Neural crest cell (in vitro differentiated cells): ENCODE results near the gene TCERG1. TPM values are rescaled to one million over a fixed set of nuclear protein-coding genes. Genes with fewer than 3 reads are reported as not detected.

Experiments
- DNase-seq: peaks from one replicate; pipeline ENCODE4 v3.0.0; 2021; ENCODE audit warnings: low read depth, mixed read lengths, low spot score
- H3K27ac Mint-ChIP-seq: one replicate; pipeline ENCODE4 v1.8.0; 2021; ENCODE audit warnings: mild to moderate bottlenecking, mixed read lengths; ENCODE audit not compliant: unreplicated experiment
- H3K27me3 Mint-ChIP-seq: 2 replicates; pipeline ENCODE4 v1.8.0; 2021; ENCODE audit warnings: low read depth, mild to moderate bottlenecking, mixed read lengths
- H3K36me3 Mint-ChIP-seq: 2 replicates; pipeline ENCODE4 v1.8.0; 2021; ENCODE audit warnings: low read depth, mild to moderate bottlenecking, mixed read lengths
- H3K4me1 Mint-ChIP-seq: 2 replicates; pipeline ENCODE4 v1.8.0; 2021; ENCODE audit warnings: mixed read lengths
- H3K4me3 Mint-ChIP-seq: one replicate; pipeline ENCODE4 v1.8.0; 2021; ENCODE audit warnings: mild to moderate bottlenecking, mixed read lengths
- H3K9me3 Mint-ChIP-seq: 2 replicates; pipeline ENCODE4 v1.8.0; 2021; ENCODE audit warnings: mixed read lengths
- total RNA-seq: library from RNA; stranded (reverse); gene quantifications from 2 replicates; pipeline ENCODE4 v1.2.1, GENCODE V29; 2021
- TF ChIP-seq, protein P1 (sequence below): fragments of 200-600 bp; sonication (generic); conservative IDR thresholded peaks from 2 replicates; pipeline ENCODE4 v1.5.0; 2021; ENCODE audit warnings: antibody characterized with exemption, mild to moderate bottlenecking

TCERG1 gene
- total RNA-seq, 1 donor from 2014 or later = 143 TPM

DNA sequence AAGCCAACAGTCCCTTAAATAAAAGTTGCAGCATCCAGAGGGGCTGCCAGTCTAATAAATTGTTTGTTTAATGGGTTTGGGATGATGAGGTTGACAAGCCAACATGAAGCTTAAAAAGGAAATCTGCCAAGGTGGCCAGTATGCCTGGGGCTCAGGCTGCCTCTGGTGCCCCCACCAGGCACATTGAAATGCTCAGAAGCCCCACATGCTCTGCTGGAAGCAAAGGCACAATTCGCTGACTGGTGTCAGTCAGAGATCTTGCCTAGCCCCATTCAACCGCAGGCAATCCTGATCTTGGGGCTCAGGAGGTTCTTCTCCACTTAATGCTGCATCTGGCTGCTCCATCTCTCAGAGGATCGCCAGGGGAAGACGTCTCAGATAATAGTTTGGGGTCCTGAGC, 44.2 kb upstream of the TCERG1 start:
- TF ChIP-seq, protein P1, sequence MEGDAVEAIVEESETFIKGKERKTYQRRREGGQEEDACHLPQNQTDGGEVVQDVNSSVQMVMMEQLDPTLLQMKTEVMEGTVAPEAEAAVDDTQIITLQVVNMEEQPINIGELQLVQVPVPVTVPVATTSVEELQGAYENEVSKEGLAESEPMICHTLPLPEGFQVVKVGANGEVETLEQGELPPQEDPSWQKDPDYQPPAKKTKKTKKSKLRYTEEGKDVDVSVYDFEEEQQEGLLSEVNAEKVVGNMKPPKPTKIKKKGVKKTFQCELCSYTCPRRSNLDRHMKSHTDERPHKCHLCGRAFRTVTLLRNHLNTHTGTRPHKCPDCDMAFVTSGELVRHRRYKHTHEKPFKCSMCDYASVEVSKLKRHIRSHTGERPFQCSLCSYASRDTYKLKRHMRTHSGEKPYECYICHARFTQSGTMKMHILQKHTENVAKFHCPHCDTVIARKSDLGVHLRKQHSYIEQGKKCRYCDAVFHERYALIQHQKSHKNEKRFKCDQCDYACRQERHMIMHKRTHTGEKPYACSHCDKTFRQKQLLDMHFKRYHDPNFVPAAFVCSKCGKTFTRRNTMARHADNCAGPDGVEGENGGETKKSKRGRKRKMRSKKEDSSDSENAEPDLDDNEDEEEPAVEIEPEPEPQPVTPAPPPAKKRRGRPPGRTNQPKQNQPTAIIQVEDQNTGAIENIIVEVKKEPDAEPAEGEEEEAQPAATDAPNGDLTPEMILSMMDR = no peak
- Mint-ChIP-seq H3K36me3 (no peaks in the 10 kb centered on the region), H3K4me1 (peaks cover 3% of the 10 kb centered on the region), H3K27me3 (peaks cover 41% of the 10 kb centered on the region), H3K9me3 (no peaks in the 10 kb centered on the region), H3K4me3 (no peak overlapping the region), H3K27ac (no peak overlapping the region)
- no peak for DNase-seq

DNA sequence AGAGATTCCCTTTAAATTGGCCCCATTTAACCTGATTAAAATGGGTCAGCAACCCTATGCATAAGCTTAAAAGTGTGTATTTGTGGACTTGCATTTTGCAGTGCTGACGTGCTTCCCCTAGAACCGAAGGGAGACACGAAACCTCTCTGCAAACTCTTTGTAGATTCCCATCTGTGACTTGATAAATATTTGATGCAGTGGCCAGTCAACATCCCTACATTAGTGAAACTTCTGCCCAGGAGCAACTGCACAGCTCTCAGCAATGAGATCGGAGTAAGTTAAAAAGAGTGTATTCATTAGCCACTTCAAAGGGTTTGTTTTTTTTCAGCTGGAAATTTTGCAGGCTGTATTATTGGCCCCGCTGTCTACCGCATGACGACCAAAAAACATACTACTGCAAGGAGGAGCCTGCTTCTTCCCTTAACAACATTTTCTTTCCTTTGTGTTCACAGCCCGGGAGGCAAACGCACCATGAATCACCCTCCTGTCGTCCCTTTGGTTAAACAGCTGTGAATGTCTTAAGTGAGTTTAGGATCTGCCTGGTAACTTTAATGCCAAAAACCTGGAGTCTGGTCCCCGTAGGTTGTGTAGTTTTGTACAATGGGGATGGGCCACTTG, 38.0 kb upstream of the TCERG1 start:
- TF ChIP-seq, protein P1 = no peak
- no peak for DNase-seq
- Mint-ChIP-seq H3K4me3 (peak overlapping the region; percentile 13), H3K36me3 (no peaks in the 10 kb centered on the region), H3K27ac (peak overlapping the region; percentile 0), H3K9me3 (no peaks in the 10 kb centered on the region), H3K27me3 (peaks cover under 1% of the 10 kb centered on the region), H3K4me1 (peaks cover 28% of the 10 kb centered on the region)

GRCh38 chr5:146410272-146410671, 36.9 kb upstream of the TCERG1 start:
- Mint-ChIP-seq H3K27ac (no peak overlapping the region), H3K4me1 (peaks cover 28% of the 10 kb centered on the region), H3K4me3 (no peak overlapping the region), H3K36me3 (no peaks in the 10 kb centered on the region), H3K9me3 (no peaks in the 10 kb centered on the region), H3K27me3 (no peaks in the 10 kb centered on the region)
- TF ChIP-seq, protein P1 = no peak
- DNase-seq = no peak

DNA sequence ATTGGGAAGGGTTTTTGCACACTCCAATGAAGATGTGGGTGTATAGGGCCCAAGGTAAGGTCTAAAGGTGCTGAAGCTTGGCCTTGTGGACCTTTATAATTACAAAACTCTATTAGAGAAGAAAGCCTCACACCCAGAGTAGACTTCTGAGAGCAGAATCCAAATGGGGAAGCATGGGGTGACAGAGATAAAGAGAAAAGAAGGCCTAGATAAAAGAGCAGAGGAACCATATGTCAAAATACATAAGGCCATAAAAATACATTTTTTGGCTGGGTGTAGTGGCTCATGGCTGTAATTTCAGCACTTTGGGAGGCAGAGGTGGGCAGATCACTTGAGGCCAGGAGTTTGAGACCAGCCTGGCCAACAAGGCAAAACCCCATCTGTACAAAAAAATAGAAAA, 27.4 kb upstream of the TCERG1 start:
- H3K9me3 Mint-ChIP-seq = no peaks in the 10 kb centered on the region
- peaks cover 28% of the 10 kb centered on the region for H3K27me3 Mint-ChIP-seq
- no peak overlapping the region for H3K27ac Mint-ChIP-seq
- no peak for DNase-seq
- no peaks in the 10 kb centered on the region for H3K36me3 Mint-ChIP-seq
- TF ChIP-seq, protein P1 = no peak
- H3K4me3 Mint-ChIP-seq = no peak overlapping the region
- no peaks in the 10 kb centered on the region for H3K4me1 Mint-ChIP-seq

- peaks cover 46% of the 10 kb centered on the region for H3K27me3 Mint-ChIP-seq
- H3K4me1 Mint-ChIP-seq = no peaks in the 10 kb centered on the region
- H3K4me3 Mint-ChIP-seq = no peak overlapping the region
- H3K36me3 Mint-ChIP-seq = no peaks in the 10 kb centered on the region
- DNase-seq = no peak
- TF ChIP-seq, protein P1 = no peak
- no peak overlapping the region for H3K27ac Mint-ChIP-seq
- no peaks in the 10 kb centered on the region for H3K9me3 Mint-ChIP-seq
Observed at GRCh38 chr5:146425023-146425422, 22.1 kb upstream of the TCERG1 start.
